Stimulated activated naive CD8-positive, alpha-beta T cell treated with anti-CD3 and anti-CD28 coated beads, Interleukin-15, Interleukin-2, amounts not matched to agents 100 U/mL and 50 U/mL, for 24 hours (primary cell): ENCODE measurements around the gene SZRD1.

Source experiments
- ATAC-seq: fragments of 150-1000 bp; cut with Tn5 transposase; one replicate; pipeline ENCODE4 v1.10.0; 2021
- DNase-seq: peaks from one replicate; pipeline ENCODE4 v3.0.0; 2021

SZRD1 gene

DNA sequence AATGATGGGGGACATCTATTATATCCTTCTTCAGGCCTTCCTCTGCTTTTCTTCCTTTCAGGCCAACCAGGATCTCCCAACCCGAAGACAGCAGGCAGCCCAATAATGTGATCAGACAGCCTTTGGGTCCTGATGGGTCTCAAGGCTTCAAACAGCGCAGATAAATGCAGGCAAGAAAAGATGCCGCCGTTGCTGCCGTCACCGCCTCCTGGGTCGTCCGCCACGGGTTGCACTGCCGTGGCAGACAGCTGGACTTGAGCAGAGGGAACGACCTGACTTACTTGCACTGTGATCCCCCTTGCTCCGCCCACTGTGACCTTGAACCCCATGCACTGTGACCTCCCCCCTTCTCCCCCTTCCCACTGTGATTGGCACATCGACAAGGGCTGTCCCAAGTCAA is 27.9 kb downstream of the SZRD1 start:
- DNase-seq (no peak), ATAC-seq (no peak)

DNA sequence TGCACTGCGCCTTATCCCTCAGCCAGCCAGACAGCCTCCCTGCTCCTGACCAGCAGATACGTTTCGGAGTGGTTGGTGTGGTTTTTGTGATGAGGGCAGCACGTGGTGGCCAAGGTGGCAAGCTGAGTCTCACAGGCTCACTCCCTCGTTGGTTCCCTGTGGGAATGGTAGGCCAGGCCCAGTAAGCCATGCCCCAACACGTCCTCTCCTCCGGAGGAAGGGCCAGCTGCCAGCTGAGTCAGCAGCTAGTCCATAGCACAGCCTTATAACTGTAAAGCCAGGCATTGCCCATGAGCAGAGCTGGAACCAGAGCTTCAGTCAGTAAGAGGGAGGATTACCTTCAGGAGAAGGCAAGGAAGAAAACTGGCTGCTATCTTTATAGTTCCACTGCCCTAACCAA is 29.5 kb downstream of the SZRD1 start:
- ATAC-seq (no peak), DNase-seq (no peak)

DNA sequence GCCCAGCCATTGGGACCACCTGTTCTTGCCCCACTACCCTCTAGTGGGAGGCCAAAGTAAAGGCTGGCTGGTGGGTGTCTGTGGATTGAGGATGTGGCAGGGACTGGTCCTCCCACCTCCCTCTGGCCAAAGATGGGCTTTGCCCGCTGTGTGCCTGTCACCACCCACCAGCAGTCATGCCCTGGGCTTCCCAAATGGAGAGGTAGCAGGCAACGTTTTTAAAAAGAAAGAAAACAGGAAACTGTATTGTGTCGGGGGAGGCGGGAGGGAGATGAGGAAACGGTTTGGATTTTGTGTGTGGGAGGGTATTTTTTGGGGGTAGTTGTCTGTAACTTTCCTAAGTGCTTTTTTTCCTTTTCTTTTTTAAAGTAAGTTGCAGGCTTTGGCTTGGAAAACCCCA is 30.1 kb downstream of the SZRD1 start:
- ATAC-seq (no peak), DNase-seq (no peak)

DNA sequence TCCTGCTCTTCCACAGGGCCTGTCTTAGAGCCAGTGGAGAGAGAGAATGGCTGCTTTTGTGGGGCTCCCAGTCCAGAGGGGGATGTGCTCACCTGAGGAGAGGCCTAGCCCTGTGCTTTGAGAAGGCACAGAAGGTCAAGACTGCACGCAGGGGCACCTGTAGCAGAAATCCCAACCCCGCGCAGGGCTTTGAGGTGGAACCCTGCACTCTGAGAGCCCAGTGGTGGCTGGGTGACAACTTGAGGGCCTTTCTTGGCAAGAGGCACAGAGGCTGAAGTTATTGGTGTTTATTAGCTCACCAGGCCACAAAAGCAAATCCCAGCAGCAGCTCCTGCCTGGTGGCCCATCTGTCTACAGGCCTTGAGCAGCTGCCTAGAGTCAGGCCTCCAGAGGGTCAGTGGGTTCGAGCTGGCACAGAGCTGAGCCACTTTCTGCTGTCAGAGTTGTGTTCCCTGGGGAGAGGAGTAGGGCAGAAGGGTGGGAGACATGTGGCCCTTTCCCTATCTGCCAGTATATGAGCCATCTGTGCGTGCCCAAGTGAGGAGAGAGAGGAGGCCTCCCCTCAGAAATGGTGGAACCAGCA is 31.4 kb downstream of the SZRD1 start:
- ATAC-seq (no peak), DNase-seq (no peak)

DNA sequence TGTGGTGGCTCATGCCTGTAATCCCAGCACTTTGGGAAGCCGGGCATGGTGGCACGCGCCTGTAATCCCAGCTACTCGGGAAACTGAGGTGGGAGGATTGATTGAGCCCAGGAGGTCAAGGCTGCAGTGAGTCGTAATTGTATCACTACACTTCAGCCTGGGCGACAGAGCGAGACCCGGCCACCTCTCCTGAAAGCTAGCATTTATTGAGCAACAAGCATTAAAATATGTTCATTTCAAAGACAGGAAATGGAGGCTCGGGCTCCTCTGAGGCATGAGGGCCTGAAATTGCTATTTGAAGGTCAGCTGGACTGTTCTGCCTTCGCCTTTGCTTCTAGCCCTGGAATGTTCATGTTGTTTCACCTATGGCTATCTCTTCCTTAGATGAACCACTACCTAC is 35.7 kb downstream of the SZRD1 start:
- DNase-seq (no peak), ATAC-seq (no peak)

DNA sequence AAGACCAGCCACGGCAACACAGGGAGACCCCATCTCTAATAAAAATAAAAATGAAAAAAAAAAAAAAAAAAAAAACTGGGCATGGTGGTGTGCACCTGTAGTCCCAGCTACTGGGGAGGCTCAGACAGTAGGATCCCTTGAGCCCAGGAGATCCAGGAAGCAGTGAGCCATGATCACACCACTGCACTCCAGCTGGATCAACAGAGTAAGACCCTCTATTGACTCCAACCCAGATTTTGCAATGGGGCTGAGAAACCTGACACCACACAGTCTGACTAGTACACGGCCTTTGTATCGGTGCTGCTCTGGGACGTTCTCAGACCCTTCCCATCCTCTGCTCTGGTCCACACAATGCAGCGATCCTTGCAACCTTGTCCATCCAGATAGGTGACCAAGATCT is 38.4 kb downstream of the SZRD1 start:
- ATAC-seq (no peak), DNase-seq (no peak)

DNA sequence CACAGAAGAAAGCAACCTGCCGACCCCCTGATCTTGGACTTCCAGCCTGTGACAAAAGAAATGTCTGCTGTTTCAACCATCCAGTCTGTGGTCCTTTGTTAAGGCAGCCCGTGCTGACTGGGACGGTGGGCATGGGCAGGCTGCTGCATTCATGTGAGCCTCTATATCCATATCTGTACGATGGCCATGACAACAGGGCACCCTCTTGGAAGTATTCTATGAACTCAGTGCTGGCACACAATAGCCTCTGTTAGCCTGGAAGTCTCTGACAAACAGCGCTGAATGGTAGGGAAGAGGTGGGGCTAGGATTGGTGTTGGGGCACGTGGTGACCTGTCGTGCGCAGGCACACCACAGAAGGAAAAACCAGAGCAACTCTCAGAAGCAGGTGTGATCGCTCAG is 39.8 kb downstream of the SZRD1 start:
- DNase-seq (no peak), ATAC-seq (no peak)

DNA sequence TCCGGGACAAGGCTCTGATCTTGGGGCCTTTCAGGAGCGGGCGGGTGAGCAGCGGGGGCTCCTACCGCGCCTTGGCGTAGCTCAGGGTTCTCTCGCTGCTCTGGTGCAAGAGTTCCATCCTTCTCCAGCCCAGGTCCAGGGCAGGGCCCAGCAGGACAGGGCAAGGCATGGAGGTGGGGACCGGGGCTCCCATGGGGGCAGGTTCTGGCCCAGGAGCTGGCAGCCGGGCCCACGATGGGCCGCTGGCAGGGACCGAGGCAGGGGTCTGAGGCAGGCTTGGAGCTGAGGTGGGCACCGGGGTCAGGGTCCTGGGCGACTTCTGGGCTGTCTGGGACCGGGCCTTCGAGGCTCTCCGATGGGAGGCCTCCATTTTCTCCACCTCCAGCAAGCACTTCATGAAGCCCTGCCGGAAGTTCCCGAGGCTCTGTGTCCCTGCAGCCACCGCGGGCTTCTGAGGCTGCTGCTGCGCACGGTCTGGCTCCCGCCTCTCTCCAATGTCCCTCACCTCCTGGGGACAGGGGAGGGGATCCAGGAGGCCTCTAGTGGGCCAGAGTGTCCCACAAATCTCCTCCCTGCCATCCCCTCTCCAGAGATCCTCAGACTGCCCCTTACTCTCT is 42.6 kb downstream of the SZRD1 start:
- no peak for DNase-seq
- ATAC-seq, result no peak

DNA sequence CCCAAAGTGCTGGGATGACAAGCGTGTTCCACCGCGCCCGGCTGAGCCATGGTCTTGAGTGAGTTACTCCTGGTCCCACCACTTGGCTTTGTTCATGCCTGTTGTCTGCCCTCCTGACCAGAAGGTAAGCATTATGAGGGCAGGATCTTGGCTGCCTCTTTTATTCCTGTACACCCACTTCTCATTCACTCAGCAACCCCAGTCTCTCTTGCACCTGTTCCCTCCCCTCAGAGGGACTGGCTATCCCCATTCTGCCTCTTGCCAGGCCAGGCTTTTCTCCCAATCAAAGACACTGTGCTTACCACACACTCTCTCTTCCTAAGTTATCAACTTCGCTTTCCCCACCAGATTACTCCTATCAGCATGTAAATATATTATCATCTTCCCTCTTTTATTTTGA is 43.8 kb downstream of the SZRD1 start:
- no peak for DNase-seq
- ATAC-seq, result no peak

DNA sequence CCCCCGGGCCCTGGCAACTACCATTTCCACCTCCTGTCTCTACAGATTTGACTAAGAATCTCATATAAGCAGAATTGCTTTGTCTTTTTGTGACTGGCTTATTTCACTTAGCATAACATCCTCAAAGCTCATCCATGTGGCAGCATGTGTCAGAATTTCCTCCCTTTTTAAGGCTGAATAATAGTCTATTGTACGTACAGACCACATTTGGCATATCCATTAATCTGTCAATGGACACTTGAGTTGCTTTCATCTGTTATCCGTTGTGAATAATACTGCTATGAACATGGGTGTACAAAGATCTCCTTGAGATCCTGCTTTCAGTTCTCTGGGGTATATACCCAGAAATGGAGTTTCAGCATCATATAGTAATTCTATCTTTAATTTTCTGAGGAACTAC is 46.1 kb downstream of the SZRD1 start:
- DNase-seq (no peak), ATAC-seq (no peak)

DNA sequence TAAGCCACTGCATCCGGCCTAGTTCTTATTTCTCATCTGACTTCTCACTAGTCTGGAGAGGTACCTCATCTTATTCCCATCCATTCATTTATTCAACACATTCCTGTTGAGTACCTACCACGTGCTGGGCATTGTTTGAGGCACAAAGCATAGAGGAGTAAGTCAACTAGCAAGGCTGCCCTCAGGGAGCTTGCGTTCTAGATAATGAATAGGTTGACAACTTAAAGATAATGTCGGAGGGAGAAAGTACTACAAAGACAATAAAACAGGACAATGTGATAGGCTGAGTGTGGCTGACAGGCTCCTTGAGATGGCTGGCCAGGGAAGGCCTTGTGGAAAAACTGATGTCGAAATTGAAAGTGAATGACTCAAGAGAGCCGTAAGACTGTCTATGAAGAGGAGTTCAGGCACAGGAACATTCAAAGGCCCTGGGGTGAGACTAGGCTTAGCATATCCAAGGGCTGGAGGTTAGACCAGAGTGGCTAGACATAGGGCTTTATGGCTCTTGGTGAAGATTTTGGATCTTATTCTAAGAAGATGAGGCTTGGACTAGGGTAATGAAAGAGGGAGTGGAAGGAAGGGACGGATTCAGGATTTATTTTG is 51.9 kb downstream of the SZRD1 start:
- ATAC-seq, result peak; percentile 72
- peak; percentile 30 for DNase-seq

DNA sequence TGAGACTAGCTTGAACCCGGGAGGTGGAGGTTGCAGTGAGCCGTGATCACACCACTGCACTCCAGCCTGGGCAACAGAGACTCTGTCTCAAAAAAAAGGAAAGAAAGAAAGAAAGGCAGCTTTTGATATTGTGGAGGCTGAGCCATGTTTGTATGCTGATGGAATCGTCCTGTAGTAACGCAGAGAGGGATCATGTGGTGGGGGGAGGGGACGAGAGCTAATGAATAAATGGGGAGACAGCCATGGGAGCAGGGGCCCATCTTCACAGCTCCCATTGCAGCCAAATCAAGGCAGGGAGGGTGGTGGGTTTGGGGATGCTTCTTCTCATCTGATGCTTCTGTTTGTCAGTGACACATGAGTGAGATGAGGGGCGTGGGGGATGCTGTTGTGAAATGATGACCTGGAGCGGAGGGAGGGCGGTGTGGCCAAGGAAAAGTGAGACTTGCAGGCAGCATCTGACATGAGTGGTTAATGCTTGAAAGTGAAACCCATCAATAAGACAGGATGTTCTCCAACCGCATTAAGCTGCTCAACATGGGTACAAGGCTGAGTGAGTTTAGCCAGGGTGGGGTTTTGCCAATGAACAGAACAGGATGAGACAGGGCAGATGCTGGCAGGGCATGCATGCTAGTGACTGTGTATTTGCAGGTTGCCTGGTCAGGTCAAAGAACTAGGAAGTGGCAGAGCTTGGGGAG is 53.5 kb downstream of the SZRD1 start:
- peak; percentile 93 for ATAC-seq
- peak; percentile 72 for DNase-seq

DNA sequence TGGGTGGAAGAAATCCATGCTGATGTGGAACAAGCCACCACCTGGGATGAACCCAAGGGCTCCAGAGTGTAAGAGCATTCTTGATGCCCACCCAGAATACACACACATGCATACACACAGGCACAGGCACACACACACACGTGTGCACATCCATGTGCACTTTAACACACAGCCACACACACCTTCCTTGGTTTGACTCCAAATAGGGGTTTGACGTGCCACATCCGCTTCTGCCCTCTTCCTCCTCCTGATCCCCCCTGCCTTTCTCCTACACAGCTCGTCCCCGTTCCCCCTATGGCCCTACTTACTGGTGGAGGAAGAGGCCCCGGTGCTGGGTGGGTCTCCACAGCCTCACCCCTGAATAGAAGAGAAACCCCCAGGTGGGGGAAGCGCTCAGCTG is 54.2 kb downstream of the SZRD1 start:
- ATAC-seq (no peak), DNase-seq (no peak)

DNA sequence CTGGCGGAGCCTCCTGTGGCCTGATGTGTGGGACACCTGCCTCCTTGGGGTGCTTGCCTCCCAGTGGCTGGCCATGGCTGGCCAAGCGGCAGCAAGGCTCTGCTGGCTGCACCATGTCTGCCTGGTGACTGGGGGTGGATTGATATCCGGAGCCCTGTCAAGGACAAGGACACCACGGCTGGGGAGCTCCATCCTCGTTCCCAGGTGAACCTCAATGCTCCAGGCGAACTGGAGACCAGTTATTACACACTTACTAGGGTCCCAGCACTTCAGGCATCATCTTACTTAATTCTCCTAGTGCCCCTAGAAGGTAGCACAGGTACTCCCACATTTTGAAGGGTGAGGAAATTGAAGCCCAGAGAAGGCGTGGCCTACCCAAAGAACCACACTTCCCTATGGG is 55.0 kb downstream of the SZRD1 start:
- DNase-seq (no peak), ATAC-seq (no peak)

DNA sequence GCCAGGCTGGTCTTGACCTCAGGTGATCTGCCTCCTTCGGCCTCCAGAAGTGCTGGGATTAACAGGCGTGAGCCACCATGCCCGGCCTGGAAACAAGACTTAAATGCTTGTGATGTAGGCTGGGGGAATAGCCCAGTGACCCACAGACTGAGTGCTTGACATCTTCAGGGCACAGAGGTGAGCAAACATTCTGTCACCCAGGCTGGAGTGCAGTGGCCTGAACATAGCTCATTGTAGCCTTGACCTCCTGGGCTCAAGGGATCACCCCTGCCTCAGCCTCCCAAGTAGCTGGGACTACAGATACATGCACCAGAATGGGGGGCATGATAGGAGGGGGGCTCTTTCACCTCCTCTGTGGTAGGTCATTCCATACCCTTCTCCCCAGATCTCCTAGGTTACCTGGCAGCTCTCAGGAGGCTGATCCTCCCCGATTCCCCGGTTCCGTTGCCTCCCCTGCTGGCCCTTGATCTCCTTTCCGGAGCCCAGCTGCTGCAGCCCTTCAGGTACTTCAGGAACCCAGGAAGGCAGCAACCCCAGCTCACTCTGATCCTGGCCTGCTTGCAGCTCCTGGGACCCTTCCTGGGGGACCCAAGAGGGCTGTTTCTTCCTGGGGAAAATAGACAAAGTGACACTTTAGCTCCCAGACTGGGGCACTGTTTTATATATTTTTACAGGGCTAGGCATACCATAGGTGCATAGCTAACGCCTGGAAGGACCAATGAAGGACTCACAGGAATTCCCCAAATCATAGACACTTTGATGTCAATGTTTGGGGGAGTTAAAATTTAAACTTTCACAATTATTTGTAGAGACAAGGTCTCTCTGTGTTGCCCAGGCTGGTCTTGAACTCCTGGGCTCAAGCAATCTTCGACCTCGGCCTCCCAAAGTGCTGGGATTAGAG is 58.3 kb downstream of the SZRD1 start:
- no peak for DNase-seq
- ATAC-seq, result no peak

DNA sequence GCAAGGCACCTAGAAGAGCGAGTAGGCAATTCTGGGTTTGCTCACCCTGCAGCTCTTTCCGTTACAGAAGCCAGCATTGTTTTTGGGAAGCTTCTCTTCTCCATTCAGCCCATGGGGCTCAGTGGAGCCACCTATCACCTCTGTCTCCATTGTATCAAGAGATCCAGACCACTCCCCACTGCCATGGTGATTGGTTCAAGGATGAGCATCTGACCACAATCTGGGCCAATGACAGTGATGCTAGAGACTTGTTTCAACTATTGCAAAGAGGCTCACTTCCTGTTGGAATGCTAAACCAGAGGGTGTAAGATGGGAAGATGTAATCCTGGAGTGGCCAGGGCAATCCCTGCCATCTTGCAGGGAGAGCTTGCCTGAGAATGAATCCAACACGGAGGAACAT is 63.6 kb downstream of the SZRD1 start:
- DNase-seq (no peak), ATAC-seq (no peak)

DNA sequence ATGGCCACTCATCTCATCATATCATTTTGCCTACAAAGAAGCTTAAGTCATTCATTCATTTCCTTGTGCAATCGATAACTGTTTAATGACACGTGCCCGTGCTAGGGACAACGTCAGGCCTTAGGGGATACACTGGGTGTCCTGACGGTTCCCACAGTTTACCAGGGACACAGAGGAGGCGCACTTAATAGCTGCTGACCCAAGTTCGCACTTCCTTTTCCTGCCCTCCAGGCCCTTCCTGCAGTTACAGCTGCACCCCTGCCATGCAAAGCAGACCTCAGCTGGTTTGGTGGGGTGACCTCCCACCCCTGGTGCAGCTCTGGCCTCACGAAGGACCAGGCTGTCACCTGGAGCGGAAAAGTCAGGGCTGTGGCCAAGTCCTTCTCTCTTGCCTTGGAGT is 66.0 kb downstream of the SZRD1 start:
- no peak for DNase-seq
- ATAC-seq, result no peak

DNA sequence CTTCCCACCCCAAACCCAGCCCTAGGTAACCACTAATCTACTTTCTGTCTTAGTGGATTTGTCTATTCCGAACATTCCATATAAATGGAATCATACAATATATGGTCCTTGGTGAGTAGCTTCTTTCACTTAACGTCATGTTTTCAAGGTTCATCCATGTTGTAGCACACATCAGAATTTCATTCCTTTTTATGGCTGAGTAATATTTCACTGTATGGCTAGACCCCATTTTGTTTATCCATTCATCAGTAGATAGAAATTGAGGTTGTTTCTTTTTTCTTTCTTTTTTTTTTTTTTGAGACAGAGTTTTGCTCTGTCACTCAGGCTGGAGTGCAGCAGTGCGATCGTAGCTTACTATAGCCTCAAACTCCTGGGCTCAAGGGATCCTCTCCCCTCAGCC is 67.0 kb downstream of the SZRD1 start:
- no peak for ATAC-seq
- DNase-seq, result no peak

DNA sequence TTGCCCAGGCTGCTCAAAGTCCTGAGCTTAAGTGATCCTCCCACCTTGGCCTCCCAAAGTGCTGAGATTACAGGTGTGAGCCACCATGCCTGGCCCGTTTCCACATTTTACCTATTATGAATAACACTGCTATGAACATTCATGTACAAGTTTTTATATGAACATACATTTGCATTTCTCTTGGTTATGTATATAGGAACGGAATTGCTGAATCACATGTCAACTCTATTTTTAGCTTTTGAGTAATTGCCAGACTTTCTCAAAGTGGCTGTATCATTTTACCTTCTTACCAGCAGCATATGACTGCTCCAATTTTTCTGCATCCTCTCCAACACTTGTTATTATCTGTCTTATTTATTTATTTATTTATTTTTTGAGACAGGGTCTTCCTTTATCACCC is 67.5 kb downstream of the SZRD1 start:
- ATAC-seq (peak; percentile 51), DNase-seq (no peak)

DNA sequence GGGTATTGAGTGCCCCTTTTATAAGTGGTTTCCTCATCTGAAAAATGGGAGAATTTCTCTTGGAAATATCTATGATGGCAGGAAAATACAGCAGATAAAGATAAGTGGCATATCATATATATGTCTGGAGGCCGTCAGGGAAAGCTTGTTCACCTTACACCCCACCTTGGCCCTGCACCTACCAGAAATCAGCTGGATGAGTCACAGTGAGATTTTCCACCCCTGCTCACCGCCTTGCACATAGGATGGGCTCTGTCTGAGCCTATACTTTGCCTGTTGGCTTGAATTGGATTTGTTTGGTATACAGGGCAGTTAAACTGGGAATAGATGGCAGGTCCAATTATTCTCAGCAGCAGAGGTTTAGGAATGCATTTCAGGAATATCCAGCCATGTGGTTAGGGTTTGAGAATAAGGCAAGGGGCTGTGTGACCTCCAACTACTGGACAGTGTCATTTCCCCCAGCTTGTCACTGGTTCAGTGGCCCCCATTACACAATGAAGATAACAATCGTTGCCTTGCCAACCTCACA is 70.0 kb downstream of the SZRD1 start, which contains the start of gene SPATA21:
SPATA21 (minus strand) TSS at position 479 of the 529 bp plus-strand sequence. CDS start 6,053 bp downstream, outside the sequence.
- DNase-seq (no peak), ATAC-seq (no peak)

DNA sequence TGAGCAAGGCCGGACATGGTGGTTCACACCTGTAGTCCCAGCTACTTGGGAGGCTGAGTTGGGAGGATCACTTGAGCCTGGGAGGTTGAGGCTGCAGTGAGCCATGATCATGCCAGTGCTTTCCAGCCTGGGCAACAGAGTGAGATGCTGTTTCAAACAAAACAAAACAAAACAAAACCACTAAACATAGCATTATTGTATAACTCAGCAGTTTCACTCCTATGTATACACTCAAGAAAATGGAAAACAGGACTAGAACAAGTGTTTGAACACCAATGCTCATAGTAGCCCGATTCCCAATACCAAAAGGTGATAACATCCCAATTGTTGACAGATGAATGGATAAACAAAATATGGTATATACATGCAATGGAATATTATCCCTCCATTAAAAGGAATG is 71.5 kb downstream of the SZRD1 start:
- ATAC-seq (no peak), DNase-seq (no peak)

DNA sequence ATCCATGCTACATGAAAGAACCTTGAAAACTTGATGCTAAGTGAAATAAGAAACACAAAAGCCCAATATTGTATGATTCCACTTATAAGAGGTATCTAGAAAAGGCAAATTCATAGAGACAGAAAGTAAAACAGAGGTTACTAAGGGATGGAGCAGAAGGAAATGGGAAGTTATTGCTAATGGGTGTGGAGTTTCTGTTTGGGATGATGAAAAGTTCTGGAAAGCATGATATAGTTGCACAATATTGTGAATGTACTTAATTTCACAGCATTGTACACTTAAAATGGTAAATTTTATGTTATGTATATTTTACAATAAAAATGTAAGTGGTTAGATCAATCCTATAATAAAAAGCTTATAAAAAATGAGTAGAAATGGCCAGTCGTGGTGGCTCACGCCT is 71.9 kb downstream of the SZRD1 start:
- DNase-seq (no peak), ATAC-seq (no peak)
